Transverse colon (tissue), 4 donors: ENCODE measurements around the gene UBE2F.

Experiments used
- EP300 ChIP-seq: sonication (generic); formaldehyde crosslinking; IDR thresholded peaks from one replicate; pipeline ENCODE4 v1.6.1; 2017; ENCODE audit warnings: antibody characterized with exemption, low read depth
- POLR2A ChIP-seq: fragments of 450-650 bp; IDR thresholded peaks from one replicate; pipeline ENCODE4 v1.6.1; 2016; ENCODE audit warnings: antibody characterized with exemption, mild to moderate bottlenecking, moderate library complexity
- POLR2AphosphoS5 ChIP-seq, 3 donors: sonication (generic); formaldehyde crosslinking; IDR thresholded peaks; one replicate each; pipeline ENCODE4 v1.6.1; 2016; ENCODE audit warnings: antibody characterized with exemption in 3 of 3
- TF ChIP-seq, protein P1 (sequence below), 5 experiments: fragments of 200-600 bp in 3 of 5; fragments of 450-650 bp in 2 of 5; sonication (generic) in 3 of 5; IDR thresholded peaks; 1 replicate in 2 of 5; 2 replicates in 3 of 5; pipeline ENCODE4 v1.5.1; 2016 to 2017; ENCODE audit warnings: antibody characterized with exemption in 5 of 5, inconsistent platforms in 3 of 5, mild to moderate bottlenecking in 2 of 5, moderate library complexity in 1 of 5

DNA sequence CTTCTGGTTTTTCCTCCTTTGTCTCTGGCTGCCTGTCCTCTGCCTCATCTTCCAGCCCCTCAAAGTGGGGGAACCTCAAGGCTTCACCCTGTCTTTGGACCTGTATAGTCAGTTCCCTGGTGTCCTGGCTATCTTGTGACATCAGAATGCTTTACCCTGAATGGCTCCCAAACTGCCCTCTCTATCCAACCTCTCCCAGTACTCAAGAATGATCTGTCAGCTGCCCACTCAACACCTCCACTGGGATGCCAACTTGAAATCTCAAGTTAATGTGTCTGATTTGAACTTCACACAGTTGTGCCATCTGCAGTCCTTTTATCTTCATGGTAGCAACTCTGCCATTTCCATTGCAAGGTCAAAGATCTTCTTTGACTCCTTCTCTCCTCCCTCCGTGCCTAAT is 43.8 kb downstream of the UBE2F start:
- TF ChIP-seq POLR2A (no peak), EP300 (no peak), POLR2AphosphoS5 (IDR thresholded peaks at IDR 0.05) (no peak)
- TF ChIP-seq, protein P1, sequence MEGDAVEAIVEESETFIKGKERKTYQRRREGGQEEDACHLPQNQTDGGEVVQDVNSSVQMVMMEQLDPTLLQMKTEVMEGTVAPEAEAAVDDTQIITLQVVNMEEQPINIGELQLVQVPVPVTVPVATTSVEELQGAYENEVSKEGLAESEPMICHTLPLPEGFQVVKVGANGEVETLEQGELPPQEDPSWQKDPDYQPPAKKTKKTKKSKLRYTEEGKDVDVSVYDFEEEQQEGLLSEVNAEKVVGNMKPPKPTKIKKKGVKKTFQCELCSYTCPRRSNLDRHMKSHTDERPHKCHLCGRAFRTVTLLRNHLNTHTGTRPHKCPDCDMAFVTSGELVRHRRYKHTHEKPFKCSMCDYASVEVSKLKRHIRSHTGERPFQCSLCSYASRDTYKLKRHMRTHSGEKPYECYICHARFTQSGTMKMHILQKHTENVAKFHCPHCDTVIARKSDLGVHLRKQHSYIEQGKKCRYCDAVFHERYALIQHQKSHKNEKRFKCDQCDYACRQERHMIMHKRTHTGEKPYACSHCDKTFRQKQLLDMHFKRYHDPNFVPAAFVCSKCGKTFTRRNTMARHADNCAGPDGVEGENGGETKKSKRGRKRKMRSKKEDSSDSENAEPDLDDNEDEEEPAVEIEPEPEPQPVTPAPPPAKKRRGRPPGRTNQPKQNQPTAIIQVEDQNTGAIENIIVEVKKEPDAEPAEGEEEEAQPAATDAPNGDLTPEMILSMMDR (IDR thresholded peaks at IDR 0.05), result no peak
